DMS 273 (cell line): ENCODE data around the gene SMG6.

Source experiments
- DNase-seq: peaks from one replicate; lab custom pipeline; 2025; ENCODE audit not compliant: unreplicated experiment; lab: John Stamatoyannopoulos, UW

Gene SMG6

GRCh38 chr17:2084036-2084765 is 219.4 kb downstream of the SMG6 start:
- DNase-seq = no peak

GRCh38 chr17:2083613-2084035 is 220.0 kb downstream of the SMG6 start:
- no peak for DNase-seq

- DNase-seq = no peak
Observed at GRCh38 chr17:2082003-2082781, 221.4 kb downstream of the SMG6 start.

DNA sequence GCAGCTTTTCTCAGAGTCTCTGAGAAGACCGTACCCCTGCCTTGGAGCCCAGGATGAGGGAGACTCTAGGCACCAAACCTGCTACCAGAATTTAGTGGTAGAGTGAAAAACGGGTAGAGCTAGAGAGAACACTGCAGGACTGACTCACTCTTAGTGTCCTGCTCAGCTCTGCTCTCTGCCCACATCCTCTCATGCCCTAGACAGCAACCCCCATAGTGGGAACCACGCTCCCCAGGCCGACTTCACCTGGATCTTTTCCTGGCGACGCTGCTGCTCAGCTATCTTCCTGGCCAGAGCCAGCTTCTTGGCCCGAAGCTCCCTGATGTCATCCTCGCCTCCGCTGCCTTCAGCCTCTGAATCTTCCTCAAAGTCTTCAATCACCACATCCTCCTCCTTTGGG is 222.0 kb downstream of the SMG6 start:
- no peak for DNase-seq

DNA sequence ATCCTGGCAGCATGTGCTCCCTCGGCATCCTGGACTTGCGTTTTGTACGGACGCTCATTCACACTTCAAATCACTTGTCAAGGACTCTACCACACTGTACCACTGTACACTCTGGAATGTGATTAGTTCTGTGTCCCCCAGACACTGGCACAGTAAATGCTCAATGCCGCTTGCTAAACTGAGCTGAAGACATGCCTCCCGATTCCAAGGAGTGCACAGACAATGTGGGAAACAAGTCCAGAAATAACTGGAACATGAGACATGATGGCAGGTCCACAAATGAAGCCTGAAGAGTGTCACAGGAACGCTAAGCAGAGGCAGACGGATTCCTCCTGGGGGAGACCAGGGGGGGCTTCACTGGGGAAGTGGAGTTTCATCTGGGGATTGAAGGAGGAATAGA is 226.5 kb downstream of the SMG6 start:
- DNase-seq = no peak

DNA sequence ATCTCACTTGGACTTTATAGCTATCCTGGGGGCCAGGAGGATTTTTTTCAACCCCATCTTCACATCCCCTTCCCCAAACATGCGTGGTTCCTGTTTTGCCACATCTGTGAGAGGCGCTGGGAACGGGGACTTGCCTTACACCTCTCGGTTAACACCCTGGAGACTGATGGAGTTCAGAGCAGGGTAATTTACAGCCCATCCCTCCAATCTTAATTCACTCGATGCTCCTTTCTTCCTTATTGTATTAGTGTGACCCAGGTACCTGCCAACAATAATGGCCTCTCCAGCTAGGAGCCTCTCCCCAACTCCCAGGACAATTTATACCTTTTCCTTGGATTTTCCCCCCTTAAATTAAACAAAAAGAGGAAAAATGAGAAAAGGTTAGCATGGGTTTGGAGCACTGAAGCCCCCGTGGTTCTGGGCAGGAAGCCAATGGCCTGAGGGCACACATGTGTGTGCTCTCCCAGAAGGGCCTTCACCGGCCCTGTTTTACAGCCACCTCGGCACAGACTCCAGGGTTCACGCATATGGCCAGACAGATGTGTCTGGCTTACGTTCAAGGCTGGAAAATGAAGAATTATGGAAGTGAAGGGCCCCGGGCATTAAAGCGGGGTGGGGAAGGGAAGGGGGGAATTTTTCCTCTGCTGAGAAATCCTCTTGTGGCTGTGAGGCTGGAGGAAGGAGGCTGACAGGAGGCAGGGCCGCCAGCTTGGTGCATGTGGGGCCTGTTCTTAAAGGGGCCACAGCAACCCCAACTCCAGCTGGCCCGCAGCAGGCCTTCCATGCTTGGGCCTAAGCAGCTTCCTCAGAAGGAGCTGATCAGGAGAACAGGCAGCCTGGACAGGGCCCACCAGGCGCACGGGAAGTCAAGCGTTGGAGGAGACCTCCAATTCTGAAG is 227.2 kb downstream of the SMG6 start:
- DNase-seq = peak; percentile 53

DNA sequence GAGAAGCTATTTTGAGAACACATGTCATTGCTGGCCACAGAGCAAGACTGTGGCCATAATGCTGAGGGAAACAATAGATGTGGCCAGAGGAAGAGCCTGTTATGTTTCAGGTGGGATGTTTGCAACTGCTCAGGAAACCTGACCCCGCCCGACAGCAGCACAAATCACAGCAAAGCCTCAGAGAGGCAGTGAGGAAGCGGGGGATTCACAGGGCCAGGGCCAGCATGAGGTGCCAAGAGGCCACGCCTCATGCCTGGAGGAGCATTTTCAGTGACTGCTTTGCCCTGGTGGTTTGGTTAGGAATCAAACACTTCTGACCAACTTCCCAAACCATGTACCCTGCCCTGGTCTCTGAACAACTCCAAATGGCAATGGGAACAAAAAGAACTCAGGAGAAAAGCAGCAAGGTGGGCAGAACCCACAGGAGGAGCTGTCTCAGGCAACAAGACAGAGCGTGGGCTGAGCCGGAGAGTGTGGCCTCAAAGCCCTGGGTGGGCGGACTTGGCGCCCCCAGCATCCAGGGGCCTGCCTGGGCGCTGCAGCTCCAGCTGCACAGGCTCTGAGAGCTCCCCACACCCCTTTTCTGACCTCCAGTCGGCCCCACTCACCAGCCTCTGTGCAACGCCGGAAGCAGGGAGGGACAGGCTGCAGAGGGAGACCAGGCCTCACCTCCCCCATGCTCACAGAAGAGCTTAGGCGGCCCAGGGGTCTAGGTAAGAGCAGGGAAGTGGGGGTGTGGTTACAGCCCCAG is 228.1 kb downstream of the SMG6 start:
- DNase-seq = no peak

GRCh38 chr17:2074919-2075318 is 228.7 kb downstream of the SMG6 start:
- no peak for DNase-seq

DNA sequence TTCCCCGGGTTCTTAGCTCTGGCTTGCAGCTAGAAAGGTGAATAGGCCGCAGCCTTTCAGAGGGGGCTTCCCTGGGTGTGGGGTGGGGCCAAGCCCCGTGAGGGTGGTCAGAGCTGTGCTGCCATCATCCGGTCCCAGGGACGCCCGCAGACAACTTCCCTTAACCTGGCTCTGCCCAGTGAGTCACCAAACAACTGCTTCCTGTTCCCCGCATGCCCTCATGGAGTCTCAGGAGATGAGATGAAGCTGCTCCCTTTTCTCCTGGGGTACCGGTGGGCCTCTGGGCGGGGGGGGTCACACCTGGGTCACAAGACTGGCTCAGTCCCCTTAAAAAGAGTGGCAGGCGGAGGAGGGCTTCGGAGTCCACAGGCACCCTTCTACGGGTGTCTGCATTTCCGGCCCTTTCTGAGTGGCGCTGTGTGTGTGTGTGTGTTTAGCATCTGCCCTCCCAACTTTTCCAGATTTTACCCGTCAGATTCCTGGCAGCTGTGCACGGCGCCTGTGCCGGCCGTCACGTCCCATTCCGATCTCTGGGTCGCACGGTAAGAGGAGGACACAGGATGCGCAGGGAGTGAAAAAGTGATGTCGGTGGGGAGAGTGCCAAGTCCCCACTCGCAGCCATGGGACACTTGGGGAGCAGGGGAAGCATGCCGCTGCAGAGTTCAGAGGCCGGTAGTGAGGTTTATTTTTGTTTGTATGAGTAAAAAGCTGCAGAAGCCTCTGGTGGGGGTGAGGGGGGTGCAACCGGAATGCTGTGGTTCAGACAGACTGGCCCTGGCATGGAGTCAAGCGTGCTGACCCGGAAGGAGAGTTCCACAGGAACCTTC is 231.9 kb downstream of the SMG6 start:
- no peak for DNase-seq

DNA sequence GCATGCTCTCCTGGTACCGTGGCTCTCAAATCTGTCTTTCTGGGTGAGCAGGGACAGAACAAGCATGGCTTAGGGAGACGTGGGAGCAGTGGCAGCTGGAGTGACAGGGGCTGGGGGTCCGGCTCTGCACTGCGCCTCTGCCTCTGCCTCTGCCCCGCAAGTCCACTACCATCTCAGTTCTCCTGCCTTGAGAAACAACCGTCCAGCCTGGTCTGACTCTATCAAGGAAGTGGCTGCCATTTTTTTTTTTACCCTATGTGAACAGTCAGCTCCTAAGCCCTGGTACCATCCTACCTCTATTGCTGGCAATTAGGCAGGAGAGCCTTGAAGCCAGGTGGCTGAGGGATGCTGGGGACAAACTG is 232.6 kb downstream of the SMG6 start:
- DNase-seq = no peak

GRCh38 chr17:2070241-2071023 is 233.2 kb downstream of the SMG6 start:
- DNase-seq = no peak

DNA sequence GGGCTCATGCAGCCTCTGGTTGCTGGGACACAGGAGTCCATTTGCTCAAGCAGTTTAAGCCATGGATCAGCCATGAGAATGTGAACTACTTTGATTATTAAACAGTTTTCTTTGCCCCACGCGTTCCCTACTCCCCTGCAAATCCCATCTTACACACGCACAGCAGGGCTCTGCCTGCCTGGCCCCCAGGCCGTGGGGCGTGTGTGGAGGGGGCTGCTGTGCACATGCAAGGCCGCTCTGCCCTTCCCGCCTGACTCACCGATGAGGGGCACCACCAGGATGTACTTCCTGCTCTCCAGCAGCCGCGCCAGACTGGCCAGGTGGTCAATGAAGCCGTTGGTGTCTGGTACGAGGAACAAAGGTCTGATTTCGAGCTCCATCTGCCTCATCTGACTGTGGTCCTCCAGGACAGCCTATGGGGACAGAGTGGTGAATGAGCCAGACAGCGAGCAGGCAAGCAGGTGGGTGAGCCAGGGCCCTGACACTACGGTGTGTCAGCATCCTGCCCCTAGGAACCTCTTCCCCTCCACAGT is 235.0 kb downstream of the SMG6 start:
- DNase-seq = peak; percentile 71

- DNase-seq = no peak
Observed at GRCh38 chr17:2068031-2068518, 235.5 kb downstream of the SMG6 start.

- DNase-seq = peak; percentile 40
Observed at GRCh38 chr17:2067608-2068024, 236.0 kb downstream of the SMG6 start.

DNA sequence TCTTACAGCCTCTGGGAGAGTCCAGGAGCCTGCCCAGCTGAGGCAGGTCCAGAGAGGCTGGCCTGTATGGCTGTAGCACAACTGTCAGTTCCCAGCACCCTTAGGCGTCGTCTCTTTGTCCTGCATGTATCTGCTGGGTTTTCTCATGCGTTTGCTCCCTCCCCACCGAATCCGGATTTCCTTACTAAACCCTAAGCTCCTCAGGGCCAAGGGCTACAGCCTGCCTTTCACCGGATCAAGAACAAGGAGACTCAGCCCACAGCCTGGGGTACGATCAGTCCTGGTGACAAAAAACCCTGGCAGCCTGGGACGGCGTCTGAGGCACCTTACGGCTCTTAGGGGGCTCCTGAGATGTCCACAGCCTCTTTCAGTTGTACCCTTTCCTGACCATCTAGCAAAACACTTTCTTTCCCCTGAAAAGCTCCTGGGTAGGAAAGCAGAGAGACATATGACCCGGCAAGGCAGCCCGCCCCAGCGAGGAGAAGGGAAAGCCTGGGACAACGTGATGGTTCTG is 236.5 kb downstream of the SMG6 start:
- no peak for DNase-seq

DNA sequence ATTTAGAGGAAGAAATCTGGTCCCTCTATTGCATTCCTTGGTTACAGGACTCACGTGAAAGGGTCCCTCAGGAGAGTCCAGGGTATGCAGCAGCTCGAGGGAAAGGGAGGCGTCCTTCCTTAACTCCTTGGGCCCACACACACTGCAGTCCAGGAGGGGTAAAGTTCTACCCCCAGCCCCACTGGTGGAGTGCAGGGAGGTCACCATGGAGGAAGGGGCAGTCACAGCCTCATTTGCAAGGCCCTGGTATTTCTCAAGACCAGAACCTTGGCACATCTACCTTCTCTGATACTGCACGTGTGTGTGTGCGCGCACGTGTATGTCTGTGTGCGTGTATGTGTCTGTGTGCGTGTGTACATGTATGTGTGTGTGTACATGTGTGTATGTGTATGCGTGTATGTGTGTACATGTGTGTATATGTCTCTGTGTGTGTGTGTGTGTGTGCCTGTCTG is 237.6 kb downstream of the SMG6 start:
- DNase-seq = no peak

- peak; percentile 53 for DNase-seq
Observed at GRCh38 chr17:2064980-2065785, 238.4 kb downstream of the SMG6 start.
